HG03571 (cell line): ENCODE data around the gene BBS9.

Experiments
- ATAC-seq: cut with Tn5 transposase; IDR thresholded peaks from one replicate; pipeline ENCODE4 v1.9.1; 2021; ENCODE audit not compliant: unreplicated experiment

The BBS9 gene

DNA sequence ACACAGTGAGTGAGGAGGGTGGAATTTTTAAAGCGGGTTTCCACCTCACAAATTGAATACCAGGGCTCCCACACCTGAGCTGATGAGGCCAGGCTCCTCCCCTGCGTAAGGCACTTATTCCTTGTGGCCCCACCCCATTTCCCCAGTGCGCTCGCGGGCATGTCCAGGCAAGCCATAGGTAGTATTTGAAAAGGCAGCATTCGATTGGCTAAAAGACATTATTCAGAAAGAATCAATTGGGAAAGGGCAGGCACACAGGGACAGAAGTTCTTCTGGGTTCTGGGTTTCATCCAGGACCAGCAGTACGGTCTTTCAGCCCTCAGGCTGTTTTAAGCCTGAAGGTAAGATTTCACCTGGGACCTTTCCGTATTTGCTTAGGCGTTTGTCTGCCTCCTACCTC lies 222.3 kb downstream of the BBS9 start:
- ATAC-seq = no peak

DNA sequence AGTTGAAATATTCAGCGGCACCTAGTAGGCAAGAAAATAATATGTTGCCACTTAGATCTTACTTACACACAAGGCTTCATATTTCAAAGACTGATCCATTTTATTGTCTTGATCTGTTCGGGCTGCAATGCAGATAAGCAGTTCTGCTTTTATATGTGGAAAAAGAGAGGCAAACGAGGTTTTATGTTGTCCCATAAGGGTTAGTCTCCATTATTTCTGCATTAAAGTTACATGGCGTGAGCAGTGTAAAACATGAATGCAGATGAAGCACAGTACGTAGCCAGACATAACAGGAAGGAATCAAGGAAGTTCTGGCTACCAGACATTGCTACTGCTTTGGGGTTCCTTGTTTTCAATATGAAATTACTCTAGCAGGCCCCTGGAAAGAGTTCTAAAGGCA lies 224.8 kb downstream of the BBS9 start:
- ATAC-seq = no peak

DNA sequence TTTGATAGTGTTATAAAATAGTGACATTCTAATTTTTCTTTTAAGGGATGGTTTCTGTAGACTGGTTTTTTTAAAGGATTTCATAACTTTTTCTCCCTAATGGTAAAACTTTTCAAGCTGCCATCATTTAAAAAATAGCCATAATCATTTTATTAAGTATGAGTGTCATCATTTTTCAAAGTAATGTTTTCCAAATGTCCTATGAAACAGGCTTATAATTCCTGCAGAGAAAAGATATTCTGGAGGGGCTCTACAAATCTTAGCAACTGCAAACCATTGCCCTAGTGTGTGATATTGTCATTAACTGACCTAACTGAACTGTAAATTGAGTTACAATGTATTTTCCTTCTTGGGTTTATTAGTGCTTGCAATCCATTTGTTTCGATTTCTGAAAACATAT lies 226.0 kb downstream of the BBS9 start:
- ATAC-seq = no peak

DNA sequence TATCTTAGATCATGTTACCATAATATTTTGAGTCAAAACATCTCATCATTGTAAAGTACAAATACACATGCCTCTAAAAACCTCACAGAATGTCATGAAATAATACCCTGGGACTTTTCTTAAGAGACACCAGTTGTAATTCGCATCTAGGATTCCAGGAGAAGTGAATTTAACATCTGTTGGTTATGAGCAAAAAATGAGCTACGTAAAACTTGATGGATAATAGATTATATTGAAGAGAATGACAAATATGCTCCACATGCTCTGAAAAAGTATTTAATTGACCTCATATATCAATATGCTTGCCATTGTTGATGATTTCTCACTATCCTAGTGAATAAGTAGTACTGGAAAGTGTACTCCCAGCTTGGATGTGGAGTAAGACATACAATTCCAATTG lies 227.0 kb downstream of the BBS9 start:
- no peak for ATAC-seq

DNA sequence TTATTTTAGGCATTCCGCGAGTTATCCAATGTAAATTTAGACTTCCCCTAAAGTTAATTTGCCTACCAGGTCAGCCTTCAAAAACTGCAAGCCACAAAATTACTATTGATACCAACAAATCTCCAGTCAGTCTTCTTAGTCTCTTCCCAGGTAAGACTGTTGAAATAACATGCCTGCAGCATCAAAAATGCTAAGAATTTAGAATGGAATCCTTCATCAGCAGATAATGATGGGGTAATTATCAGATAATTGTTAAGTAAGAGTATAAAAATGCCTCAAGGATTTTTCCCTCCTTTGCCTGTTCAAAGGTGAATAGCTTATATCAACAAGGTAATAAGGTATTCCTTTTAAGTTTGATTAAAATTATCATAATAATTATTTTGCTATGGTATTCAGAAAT lies 228.5 kb downstream of the BBS9 start:
- ATAC-seq = no peak

DNA sequence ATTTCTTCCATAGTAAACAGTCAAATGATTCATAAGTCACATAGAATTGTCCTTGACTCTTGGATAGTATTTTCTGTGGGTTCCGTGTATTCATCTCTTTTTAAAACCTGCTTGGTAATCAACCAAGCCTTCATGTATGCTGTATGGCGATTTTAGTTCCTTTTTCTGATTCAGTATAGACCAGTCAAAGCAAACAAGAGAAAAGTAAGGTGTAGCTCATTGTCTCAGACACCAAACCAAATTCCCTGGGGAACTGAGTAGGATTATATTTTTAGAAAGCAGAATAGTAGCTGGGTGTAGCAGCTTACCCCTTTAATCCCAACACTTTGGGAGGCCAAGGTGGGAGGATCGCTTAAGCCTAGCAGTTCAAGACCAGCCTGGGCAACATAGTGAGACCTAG lies 240.5 kb downstream of the BBS9 start:
- ATAC-seq = no peak

DNA sequence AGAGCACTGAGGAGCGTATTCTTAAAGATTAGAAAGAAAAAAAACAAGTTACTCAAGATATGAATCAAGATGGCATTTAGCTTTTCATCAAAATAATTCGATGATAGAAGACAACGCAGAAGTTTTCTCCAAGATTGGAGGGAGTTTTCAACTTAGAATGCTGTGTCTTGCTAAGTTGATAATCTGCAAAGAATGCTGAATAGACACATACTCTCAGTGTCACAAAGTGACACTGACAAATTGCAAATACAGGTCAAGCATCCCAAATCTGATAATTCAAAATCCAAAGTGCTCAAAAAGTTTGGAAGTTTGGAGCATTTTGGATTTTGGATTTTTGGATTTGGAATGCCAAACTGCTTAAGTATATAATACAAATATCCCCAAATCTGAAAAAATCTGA lies 243.8 kb downstream of the BBS9 start:
- no peak for ATAC-seq

DNA sequence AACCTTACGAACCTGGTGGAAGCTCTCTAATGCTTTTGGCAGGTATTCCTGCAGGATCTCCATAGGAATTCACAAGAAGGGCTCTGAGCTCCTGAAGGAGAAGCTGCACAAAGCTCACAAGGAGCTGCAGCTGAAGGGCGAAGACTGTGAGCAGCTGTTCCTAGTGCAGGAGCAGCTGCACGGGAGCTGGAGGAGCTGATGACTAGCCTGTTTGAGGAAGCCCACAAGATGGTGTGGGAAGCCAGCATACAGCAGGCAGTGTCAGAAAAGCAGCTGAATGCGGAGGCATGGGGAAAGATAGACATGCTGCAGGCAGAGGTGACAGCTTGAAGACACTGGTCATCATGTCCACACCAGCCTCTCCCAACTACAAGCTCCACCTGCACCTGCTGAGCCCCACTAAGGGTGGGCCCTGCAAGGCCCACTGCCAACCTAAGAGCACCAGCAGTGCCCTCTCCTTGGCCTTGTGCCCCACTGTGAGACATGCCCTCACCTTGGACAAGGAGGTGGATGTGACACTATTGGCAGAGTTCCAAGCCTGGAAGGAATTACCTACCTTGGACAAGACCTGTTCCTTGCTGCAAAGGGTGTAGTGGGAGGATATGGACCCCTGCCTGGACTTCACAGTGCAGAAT lies 250.6 kb downstream of the BBS9 start:
- no peak for ATAC-seq

DNA sequence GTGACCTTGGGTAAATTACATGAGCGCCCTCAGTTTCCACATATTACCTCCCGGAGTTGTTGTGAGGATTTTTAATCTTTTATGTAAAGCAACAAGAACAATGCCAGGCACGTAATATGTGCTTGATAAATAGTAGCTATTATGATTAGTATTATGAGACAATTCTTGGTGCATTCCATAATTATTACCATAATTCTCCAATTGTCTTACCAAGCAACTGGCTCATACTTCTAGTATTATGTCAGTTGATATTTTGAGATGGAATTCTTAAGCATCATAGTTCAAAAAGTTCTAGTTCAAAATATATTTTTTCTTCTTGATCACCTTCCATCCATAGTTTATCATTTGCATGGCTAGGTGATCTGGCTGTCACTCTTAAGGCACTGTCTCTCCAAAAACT lies 259.0 kb downstream of the BBS9 start:
- ATAC-seq = no peak

DNA sequence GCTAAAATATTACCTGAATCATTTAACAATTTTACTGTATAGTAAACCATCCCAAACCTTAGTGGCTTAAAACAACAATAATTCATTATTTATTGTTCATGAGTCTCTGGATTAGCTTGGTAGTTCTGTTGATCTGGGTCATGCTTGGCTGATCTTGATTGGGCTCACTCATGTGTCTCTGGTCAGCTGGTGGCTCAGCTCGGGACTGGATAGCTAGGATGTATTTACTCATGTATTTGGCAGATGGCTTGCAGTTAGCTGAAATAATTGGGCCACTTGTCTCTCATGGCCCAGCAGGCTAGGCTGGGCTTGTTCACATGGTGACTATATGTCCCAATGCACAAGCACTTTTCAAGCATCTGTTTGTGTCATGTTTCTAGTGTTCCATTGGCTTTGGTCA lies 262.8 kb downstream of the BBS9 start:
- ATAC-seq = no peak

DNA sequence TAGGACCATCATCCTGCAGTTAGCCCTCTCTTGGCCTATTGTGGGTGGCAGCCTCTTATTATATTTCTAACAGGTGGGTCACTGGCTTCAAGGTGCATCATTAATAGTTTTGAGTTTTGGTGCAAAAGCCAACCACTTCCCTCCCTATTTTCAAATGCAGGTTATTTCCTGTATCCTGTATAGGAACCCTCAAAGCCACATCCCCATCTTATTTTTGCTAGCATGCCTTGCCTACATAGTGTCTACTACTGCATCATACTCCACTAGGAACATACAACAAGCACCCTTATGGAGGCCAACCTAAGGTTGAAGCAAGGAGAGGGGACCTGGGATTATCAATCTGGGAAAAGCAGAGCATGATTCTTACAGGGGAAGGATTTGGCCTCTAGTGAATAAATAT lies 264.4 kb downstream of the BBS9 start:
- no peak for ATAC-seq

DNA sequence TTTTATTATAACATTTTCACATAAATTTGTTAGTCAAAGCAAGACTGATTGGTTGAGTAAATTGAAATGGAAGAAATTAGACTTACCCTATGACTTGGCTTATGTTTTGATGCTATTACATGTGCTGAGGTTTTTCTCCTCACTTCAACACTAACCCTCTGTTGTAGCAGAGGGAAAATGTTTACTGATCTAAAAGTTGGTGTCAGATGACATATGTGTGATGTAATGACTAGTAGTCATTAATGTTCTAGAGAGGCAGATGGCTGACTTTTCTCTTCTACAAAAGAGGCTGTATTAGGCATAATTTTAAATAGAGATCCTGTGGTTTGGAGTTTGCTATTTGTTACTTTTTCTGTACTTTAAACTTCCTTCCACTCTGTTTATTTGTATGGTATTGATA lies 266.0 kb downstream of the BBS9 start:
- ATAC-seq = no peak

DNA sequence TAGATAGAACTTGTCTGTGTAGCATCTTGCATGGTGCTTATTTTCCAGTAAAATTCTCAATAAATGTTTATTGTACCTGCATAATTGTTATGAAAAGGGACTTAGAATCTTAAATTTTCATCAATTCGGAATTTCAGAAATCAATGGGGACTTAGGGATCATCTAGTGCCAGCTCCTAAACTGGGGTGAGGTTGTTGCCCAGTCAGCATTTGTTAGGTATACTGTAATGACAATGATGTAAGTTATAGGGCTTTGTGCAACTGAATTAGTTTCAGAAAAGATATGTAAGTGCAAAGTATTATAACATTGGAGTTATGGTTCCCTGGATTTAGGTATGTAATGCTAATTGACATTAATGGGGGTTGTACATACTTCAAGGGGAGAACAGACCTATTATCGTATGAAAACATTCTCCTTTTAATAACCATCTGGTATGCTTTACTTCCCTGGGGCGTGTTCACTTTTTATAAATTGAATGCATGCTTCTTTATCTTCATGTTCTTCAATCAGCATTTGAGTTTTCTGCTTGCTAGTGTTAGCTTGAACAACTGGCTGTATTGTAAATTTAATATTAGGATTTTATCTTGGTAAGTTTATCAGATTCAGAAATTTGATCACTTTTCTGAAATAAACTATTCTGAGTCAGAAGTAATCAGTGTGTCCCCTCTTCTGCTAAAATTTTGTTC lies 270.3 kb downstream of the BBS9 start:
- ATAC-seq = no peak

DNA sequence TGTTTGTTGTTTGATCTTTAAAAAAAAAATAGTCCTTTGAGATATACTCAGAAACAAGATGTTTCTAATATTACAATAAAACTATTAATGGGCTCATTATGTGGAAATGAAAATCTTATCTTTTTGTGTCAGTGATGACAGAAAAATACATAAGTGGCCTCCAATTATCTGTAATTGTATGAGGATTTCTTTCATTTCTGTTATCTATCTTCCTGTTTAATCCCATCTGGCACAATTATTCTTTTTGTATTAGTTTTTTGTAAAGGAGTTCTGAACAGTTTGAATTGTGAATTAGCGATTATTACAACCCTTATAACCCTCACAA lies 270.8 kb downstream of the BBS9 start:
- ATAC-seq = no peak

DNA sequence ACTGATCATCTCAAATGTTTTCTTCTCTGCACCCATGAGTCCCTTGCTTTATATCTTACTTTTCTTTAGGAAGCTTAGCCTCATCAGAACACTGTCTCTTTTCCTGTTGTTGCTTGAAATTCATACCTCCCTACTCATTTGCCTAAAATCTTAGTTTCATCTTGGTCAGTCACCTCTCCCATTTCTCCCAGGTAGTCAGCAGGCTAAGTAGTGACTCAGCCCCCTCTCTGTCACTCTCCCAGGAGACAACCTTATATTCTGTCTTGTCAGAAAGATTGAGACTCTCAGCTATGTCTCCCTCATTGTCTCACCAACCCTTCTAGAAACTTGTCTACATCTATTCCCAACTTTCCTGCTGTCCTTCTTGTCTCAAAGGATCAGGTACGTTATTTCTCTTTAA lies 280.9 kb downstream of the BBS9 start:
- ATAC-seq = no peak

DNA sequence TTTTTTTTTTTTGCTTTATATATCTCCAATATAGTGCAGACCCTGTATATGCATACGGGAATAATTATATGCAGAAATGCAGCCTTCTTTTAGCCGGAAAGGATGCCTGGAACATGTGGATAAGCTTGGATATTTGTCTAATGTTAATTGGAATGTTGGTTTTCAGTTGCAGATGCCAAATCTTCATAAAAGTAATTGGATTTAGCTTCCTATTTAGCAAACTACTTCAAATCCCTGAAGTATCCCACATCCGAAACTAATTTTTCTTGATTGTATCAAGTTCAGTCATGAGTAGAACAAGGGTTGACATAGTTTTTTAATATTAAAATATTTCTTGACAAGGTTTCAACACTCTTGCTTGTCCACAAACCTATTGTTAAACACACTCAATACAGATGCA lies 281.7 kb downstream of the BBS9 start:
- no peak for ATAC-seq

DNA sequence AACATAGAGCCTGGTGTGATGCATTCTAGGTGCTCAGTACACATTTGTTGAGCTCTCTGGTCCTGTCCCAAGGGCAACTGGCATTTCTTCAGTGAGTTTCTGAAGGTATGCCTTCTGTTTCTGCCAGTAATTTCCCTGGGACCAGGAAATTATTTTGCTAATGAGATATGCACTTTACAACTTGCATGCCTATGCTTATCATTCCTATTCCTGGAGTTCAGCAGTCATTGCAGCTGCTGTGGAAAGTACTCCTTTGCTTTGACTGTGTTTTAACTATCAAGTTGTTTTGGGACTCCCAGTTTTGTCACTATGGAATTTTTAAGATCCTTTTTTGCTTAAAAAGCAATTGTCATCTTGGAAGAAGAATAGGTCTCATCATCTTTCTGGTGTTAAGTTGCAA lies 283.0 kb downstream of the BBS9 start:
- ATAC-seq = no peak

DNA sequence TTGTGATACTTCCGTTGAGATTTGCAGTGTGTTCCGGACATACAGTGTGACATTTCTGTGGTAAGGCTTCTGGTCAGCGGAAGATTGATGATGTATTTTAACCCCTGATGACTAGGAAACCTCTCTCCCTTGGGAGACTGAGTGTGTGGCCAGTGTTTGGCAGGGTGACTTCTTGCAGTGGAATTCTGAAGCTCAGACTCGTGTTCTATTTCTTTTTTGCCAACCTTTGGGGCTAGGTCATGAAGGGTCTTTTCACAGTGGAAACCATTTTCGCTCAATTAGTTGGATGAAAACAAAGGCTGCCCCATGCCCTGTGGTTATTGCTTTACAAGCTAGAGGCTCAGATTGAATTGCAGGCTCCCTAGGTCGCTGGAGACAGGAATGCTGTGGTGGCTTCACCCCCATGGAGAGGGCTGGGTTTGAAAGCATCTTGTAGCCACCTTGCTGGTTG lies 288.9 kb downstream of the BBS9 start:
- ATAC-seq = no peak

DNA sequence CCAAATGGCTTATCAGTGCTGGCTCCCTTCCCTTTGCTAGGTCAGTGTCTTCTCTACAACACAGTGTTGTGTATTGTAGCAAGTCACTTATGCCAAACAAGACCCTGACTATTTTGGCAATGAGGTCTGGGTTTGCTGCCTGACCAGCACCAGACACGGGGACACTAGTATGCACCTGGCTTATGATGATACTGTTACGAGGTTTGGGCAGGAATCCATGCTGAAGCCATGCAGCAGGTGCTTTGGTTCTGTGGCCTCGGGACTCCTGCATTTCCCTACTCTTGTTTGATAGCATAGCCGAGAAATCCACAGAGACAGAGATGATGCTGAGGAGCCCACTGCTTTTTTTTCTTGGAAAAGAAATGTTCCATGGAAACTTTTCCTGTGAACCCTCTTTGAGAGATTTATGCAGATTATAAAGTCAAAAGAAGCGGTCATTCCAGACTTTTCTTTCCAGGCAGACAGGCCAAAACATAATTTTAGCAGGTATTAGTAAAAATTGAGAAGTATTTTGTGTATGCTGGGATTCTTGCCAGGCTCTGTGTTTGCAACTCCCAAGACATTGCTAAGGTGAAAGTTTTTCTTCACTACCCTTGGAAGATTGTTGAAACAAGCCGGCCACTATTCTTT lies 291.1 kb downstream of the BBS9 start:
- no peak for ATAC-seq

DNA sequence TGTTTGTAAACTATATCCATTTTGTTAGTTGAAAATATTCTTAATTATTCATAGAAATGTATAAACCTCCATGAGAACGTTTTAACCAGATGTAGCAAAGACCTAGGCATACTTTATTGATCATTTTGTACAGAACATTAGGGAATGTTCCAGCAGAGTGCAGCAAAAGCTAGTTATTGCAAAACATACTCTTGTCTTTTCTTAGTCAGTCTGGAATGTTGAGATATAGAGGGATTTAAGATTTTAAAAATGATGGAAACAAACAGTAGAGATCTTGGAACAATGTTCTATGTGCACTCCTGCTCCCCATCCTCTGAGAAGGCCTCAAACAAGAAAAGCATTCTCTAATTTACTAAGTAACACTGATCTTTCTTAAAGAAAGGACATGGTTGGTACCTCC lies 292.1 kb downstream of the BBS9 start:
- no peak for ATAC-seq

DNA sequence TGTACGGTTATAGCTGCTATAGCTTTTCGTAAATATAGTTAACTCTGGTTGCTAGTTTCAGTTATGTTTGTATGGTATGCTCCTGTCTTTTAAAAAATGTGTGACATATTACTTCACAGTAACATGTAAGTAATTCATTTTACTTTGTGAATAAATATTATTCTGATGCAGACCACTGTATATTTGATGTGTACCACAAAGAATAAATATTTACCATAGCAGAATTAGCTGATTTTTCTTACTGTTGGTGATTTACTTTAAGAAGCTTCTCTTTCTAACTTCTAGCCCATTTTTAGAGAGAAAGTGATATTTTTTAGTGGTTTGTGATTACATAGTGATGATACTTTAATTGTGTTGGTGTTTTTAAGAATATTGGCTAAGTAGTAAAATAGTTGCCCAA lies 292.8 kb downstream of the BBS9 start:
- ATAC-seq = no peak

DNA sequence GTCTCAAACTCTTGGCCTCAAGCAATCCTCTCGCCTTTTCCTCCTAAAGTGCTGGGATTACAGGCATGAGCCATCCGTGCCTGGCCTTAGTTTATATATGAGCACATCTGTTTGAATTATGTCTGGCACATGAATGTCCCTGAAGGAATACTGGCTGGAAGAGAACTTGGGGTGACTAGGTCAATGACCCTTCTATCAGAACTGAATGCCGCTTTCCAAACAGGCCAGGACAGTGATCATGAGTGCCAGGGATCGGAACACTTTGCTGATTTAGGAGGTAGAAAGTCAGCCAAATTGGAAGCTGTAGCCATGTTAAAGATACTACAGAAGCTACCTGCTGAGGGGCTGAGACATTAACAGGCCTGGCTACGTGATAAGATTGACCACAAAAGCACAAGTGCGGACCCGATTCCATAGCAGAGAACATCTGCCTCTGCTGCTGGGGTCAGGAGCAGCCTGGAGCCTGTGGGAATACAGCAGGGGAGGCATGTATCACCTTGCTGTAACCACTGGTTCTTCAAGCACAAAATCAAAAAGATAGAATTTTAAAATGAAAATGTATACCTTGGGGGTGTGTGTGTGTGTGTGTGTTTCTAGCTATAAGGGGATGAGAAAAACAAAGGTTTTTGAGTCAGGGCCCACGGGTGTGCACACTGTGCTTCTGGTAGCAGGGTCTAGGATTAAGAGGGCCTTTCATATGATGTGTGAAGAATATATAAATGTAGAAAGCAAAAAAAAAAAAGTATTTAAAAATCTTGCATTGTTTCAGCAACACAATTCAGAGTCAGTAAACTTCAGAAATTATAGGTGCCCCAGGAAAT lies 293.7 kb downstream of the BBS9 start:
- peak; percentile 12 for ATAC-seq
